Stimulated activated CD4-positive, alpha-beta T cell treated with anti-CD3 and anti-CD28 coated beads, Interleukin-2, amount 100 ng/mL, for 24 hours (primary cell): ENCODE results near the gene TRH.

Source experiments
- DNase-seq, 2 donors: peaks; one replicate each; pipeline ENCODE4 v3.0.0-alpha.2; 2020

TRH gene, protein sequence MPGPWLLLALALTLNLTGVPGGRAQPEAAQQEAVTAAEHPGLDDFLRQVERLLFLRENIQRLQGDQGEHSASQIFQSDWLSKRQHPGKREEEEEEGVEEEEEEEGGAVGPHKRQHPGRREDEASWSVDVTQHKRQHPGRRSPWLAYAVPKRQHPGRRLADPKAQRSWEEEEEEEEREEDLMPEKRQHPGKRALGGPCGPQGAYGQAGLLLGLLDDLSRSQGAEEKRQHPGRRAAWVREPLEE

DNA sequence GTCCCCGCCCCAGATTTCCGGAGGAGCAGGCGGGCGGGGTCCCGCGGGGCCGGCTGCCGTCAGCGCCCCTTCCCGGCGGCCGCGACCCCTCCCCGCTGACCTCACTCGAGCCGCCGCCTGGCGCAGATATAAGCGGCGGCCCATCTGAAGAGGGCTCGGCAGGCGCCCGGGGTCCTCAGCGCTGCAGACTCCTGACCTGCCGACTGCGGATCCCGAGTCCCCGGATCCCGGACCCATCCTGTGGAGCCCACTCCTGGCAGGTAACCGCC lies at the start of gene TRH:
TSS of gene TRH (plus strand) at position 157 of the 269 bp plus-strand sequence. CDS start 1,097 bp downstream, outside the sequence.
- no peak for DNase-seq

DNA sequence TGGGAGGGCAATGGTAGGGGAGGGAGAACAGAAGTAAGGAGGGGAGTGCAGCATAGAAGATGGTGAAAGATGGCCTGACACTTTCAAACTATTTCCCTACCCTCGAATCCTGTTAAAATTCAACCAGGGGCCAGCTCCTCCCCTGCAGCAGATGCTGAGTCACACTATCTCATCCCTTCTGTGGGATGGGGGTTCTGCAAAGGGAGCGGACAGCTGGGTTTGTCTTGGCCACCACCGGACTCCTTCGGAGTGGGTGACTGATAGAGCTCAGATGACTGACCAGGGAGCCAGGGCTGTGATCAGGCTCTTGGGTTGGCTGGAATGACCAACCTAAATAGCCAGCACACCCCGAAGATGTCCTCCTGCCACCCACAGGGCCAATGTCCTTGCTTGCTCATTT lies 47.4 kb upstream of the TRH start:
- no peak for DNase-seq

DNA sequence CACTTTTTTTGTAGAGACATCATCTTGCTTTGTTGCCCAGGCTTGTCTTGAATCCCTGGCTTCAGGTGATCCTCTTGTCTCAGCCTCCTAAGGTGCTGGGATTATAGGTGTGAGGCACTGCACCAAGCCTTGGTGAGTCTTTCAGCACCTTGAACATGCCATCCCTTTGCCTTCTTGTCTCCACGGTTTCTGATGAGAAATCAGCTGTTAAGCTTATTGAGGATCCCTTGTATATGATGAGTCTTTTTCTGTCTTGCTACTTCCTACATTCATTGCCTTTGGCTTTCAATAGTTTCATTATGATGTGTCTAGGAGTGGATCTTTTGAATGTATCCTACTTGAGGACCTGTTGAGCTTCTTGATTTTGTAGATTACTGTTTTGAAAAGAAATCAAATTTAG lies 45.1 kb upstream of the TRH start:
- DNase-seq, result no peak

DNA sequence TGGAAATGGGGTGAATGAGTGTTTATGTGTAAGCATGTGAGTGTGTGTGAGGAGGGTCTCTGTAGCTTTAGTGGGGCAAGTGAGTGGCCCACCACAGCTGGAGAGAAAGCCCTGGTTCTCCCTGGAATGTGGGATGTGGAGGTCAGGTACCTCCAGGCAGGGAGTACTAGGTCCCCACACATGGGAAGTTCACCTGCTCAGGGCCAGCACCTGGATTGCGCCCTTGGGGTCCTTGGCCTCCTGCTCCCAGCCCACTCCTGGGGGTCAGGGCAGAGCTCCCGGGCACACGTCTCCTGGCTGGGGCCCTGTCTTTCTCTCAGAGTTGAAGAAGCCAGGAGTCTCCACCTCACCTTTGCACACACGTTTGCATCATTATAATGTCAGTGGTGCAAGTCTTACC lies 41.0 kb upstream of the TRH start:
- no peak for DNase-seq

DNA sequence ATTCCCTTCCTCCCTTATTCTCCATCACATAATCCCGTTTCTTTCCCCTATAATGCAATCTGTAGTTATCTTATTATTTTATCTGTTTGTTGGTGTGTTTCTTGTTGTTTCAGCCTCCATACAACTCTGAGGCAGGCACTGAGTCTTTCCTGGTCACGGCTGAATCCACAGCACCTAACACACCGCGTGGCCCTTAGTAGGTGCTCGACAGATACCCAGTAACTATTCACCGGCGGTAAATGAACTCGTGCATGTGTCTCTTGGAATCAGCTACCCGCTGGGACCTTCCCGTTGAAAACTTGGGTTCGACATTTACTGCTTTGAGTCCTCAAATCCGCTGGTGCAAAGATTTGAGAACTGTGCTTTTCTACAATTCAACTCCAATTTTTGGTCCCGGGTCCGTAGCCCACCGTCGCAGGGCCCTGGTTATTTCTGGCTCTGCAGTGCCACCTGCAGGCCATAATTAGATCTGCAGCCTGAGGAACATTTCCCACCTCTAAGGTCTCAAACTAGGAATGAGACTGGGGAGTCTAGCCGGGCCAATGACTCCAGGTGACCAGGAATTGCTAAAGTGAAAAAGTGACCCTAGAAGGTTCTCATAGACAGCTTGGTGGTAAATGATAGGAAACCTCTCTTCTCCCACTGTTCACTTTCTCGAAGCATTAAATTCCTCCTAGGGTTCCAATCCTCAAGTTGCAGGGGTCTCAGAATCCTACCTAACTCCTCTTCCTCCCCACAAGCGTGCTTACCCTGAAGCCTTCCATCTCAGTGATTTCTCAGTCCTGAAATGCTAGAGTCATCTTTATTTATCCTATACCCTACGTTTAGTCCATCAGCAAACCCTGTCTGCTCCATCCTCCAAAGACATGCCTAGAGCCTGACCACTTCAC lies 40.0 kb upstream of the TRH start:
- peak; percentile 26 to 32 for DNase-seq

DNA sequence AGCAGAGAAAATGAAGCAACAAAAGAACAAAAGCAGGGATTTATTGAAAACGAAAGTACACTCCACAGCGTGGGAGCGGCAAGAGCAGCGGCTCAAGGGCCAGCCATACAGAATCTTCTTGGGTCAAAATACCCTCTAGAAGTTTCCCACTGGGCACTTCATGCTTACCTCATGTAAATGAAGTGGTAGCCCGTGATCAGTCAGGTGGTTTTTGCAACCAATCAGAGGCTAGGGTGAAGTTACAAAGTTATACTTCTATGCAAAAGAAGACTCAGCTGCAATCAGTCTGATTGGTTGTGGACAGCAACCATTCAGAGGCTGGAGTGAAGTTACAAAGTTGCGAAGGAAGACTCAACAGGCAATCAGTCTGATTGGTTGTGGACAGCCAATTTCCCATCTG lies 37.8 kb upstream of the TRH start:
- DNase-seq, result no peak

DNA sequence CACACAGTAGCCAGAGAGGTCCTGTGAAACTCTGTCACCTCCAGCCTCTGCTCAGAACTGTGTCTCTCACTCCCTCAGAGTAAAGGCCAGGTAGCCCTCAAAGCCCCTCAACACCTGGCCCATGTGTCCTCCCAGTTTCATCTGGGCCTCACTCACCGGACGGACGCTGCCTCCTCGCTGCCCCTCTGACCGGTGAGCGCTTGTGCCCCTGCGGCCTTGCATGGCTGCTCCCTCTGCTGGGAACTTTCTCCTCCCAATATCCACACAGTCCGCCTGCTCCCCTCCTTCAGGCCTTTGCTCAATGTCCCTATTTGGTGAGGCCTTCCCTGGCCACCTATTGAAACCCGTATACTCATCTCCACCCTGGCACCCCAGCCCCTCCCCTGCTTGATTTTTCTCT lies 36.8 kb upstream of the TRH start:
- no peak for DNase-seq

DNA sequence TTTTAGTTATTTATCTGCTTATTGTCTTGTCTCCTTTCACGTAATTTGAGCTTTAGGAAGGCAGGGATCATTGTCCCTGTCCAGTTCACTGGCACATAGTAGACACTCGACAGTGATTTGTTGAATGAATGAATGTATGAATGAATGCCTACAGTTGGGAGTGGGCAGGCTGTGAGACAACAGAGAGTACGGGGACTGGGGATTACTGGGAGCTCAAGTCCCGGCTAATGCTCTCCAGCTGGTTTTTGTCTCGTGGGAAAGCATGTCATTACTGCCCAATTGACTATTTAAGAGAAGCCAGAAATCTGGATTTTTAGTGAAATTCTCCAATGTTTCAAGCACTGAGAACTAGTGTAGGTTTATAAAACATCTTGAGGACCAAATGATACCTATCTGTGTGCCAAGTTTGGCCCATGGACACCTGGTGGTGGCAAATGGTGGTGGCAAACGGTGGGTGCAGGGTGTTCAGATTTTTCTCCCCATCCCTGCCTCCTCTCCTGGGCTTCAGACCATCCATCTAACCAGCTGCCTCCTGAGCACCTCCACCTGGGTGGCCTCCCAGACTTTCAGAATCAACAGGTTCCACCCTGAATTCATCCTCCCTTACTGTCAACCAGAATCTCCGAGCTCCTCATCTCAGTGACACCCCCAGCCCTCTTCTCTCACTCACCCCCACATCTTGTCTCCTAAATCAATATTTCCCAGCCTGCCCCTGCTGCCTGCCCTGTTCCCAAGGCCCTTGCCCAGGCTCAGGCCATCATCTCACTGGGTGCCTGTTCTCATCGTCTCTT lies 36.2 kb upstream of the TRH start:
- DNase-seq, result no peak

DNA sequence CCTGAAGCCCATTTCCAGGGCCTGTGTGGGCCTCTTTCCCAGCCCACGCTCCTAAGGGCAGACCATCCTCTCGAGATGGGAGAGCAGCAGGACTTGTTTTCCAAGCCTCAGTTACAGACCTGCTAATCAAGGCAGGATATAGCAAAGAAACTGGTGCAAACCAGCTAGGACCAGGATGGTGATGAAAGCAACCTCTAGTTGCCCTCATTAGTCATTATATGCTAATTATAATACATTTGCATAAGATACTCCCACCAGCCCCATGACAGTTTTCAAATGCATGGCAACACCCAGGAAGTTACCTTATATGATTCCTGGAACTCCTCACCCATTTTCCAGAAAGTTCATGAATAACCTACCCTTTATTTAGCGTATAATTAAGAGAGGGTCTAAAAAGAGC lies 34.4 kb upstream of the TRH start:
- DNase-seq, result no peak

DNA sequence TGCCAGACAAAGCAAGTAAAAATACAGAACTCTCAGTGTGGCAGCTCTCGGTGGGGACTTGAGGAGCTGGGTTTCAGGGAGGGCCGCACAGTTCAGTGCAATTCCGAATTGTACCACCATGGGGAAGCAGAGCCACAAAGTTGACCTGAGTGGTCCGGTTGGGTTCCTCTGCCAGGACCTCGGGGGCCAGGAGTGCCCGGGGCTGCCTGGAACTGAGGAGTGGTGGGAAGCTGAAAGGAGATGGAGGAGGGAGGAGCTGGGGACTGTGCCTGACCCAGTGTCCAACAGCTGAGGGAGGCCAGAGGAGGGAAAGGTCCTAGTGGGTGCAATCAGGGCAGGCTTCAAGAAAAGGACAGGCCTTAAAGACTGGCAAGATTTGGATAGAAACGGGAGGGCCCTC lies 32.2 kb upstream of the TRH start:
- DNase-seq, result peak; percentile 36 to 51

DNA sequence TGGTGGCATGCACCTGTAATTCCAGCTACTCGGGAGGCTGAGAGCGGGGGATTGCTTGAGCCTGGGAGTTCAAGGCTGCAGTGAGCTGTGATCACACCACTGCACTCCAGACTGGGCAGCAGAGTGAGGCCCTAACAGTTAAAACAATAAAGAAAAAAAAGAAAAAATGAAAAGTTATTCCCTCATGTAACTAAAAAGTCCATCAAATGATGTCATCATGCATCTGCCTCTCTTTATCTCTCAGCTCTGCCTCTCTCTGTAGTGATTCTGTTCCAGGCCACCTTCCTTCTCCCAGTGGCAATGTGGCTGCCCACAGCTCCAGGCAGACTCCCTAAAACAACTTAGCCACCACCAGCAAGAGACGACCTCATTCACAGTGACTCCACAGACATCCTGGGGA lies 31.5 kb upstream of the TRH start:
- DNase-seq, result no peak

DNA sequence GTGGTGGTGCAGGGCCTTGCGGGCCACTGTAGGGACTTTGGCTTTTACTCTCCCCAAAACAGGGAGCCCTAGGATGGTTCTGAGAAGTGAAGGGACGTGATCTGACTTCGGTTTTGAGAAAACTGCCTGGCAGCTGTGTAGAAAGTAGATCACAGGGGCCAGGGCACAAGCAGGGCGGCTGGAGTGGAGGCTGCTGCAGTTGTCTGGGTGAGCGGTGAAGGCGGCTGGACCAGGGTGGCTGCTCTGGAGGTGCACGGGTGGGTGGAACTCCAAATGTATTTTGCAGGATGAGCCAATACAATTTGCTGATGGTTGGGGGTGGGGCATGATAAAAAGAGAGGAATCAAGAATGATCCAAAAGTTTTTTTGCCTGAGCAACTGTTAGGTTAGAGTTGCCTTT lies 29.8 kb upstream of the TRH start:
- no peak for DNase-seq

DNA sequence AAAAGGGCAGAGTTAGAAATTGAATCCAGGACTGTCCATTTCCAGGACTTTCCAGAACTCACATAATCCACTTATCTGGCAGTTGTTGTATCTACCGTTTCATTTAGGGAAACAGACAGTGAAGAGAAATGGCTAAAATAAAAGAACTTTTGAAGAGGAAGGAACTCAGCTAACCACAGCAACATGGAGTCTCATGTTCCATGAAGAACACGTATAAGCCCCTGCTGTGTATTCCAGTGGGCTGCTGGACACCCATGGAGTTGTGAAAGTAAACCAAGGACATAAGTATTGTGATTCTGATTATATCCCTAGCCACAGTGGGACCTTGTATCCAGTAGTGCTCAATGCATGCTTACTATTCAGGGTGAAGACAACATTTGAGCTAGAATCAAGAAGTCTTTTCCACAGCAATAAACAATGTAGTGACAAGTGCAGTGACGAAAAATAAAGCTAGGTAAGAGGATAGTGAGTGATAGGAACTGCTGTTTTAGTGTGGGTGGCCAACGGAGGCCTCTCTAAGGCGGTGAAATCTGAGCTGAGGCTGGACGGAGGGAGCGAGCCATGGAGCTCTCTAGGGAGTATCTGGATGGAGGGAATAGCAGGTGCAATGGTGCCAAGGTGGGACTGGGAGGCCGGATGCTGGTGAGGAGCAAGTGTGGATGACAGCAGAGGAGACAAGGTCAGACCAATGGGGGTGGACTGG lies 26.8 kb upstream of the TRH start:
- no peak for DNase-seq

DNA sequence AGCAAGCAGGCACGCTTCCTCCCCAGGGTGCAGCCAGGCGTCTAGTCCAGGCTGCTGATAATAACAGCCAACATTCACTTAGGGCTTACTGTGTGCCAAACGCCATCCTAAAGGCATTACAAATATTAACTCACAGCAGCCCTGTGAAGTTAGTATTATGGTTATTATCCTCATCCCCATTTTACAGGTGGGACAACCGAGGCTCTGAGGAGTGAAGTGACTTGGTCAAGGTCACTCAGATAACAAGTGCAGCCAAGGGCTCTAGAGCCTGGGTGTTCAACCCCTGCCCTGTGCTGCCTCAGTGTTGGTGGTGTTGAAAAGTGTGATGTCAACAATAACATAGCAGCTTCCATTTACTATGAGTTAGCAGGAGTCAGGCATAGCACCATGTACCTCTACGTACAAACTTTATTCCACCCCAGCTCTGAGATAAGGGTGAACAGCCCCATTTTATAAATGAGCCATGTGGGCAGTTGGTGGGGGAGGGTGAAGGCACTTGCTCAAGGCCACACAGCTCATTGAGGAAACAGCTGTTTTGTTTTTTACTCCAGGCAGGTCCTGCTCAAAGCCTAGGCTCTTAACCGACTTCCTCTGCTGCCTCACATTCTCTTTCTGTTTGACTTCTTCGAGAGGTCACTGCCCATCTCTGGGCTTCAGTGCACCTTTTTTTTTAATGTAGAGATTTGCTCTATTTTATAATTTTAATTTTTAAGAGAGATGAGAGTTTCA lies 24.0 kb upstream of the TRH start:
- no peak for DNase-seq

DNA sequence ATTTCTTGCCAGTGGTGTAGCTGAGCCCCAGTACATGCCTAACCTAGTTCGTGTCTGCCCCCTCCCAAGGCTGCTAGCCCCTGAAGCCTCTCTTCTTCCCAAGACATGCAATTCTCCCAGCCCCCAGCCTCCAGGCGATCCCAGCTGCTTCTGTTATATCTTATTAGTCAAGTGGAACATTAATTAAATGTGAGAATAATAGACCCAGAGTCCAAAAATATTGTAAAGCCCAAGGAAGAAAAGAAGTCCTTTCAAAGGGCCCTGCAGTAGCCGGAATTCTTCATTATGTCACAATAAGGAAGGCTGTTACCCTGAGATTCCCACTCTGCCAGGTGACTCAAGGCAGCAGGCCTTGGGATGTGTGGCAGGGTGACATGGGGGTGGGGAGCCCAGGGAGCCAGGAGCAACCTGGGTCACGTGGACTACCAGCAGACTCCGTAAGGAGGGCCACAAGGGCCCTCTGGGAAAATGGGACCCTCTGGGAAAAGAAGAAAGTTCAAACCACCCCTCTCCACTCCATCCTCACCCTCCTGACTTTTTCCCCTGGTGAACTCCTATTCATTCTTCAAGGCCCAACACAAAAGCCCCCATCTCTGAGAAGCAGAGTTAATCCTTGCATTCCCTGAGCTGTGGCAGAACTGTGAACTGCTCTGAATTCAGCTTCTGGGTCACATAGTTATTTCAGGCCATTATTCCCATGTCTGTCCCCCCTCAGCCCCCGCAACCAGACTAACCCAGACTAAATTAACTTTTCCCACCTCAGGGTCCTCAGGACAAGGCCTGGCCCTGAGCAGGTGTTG lies 21.8 kb upstream of the TRH start:
- no peak for DNase-seq

DNA sequence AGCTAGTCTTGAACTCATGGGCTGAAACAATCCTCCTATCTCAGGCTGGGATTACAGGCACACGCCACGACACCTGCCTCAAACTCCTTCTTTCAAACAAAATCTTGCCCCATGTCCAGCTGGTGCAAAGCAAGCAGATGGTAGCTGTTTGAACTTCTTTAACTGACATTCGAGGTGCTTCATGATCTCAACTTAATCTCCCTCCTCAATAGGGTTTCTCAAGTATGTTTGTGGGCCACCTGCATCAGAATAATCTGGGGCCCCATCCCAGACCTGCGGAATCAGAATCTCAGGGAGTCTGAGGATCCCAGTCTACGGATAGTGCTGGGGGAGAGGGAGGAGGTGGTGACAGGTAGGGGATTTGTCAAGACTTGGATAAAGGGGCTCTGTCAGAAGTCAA lies 20.9 kb upstream of the TRH start:
- no peak for DNase-seq

DNA sequence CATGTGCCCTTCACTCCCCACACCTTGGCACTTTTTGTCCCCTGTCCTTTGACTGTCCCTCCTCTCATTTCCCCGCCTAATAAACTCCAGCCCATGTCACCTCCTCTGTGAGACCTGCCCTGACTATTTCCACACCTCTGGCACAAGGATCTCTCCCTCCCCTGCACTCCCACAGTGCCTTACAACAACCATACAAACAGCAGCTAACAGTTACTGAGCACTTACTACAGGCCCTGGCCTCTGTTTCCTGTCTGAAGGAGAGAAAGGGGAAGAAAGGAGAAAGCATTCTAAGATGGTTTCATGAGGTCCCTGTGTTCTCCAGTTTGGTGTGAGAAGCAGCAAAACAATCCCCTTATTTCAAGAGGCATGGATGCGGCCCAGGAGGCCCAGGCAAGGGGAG lies 20.0 kb upstream of the TRH start:
- DNase-seq, result no peak

DNA sequence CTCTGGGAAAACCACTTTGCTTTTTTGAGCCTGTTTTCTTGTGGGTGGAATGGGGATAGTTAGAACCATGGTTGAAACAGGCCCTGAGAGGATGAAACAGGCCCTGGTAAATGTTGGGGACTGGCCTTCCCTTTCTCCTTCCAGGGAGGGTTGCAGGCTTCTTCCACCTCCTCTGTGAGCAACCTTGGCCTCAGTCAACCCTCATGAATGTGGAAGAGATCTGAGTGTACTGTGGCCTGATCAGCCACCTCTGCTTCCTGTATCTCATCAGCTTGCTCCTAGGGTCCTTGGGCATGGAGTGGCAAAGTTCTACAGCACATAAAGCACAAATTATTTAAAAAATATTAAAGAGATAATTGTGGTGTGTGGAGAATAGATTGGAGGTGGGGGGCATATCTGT lies 17.6 kb upstream of the TRH start:
- no peak for DNase-seq

DNA sequence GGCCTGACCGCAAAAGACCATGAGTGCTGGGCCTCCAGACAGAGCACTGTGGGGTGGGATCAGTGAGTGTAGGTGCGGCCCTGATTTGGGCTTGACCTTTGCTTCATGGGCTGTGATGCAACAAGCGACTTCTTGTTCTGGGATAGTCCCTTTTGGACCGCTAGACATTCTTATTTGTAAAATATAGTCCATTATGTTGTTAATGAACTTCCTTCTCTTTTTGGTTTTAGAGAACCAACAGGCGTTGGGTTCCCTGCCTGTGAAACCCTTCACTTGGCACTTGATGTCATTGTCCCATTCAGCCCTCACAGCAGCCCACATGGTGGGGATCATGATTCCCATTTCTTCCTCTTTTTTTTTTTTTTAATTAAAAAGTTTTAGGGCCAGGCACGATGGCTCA lies 15.8 kb upstream of the TRH start:
- DNase-seq, result no peak

DNA sequence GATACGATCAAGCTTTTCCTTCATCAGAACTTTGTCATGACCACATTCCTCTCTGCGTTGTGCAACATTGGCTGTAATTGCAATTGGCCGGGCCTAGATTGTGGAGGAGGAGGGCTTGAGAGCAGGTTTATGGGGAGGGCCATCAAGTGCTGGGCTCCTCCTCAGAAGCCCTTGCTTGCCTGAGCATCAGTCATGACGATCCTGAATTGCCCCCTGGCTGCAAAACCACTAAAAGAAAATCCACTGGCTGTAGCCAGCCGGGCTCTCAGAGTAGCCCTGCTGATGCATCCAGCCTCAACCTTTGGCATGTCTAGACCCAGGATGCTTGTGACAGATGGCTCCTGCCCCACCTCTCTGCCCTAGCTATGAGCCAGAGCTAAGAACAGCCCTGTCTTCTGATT lies 13.4 kb upstream of the TRH start:
- no peak for DNase-seq

DNA sequence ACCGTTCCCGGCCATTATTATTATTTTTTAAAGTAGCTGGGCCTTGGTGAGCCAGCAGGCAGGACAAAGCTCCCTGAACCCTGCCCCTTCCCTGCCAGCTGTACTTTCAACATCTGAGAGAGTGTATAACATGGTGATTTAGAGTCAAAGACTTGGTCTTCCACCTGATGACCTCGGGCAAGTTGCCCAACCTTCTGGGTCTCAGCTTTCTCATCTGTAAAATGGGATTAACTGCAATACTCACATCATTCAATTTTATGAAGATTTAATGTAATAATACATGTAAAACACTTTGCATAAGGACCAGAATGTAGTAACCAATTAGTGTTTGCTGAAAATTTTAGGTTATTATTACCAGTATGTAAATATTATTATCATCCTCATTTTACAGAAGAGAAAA lies 11.9 kb upstream of the TRH start:
- DNase-seq, result no peak

DNA sequence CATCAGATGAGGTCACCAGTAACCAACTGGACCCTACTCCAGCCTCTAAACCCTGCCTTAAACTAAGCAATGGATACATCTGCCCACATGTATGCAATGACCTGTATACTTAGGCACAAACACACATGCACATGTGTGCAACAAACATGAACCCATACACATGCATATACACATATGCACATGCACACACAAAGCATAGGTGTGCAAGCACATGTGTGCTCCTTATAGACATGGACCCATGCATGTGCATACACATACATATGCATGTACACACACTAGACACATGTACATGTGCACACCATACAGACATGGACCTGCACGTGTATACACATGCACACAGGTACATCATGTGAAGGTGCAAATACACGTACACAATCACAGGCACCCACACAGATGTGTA lies 8.6 kb upstream of the TRH start:
- DNase-seq, result no peak
